Vagina (tissue), 2 donors: ENCODE measurements around the gene SUN5.

Source experiments
- CTCF ChIP-seq, 3 experiments: fragments of 450-650 bp in 2 of 3; fragments of 200-600 bp in 1 of 3; sonication (generic) in 1 of 3; IDR thresholded peaks; one replicate each; pipeline ENCODE4 v1.5.1; 2017 to 2019; ENCODE audit warnings: antibody characterized with exemption in 3 of 3, mild to moderate bottlenecking in 2 of 3, moderate library complexity in 2 of 3
- POLR2A ChIP-seq, 2 donors: fragments of 450-650 bp; IDR thresholded peaks; one replicate each; pipeline ENCODE4 v1.6.1; 2017; ENCODE audit warnings: antibody characterized with exemption in 2 of 2, mild to moderate bottlenecking in 2 of 2, moderate library complexity in 2 of 2

- TF ChIP-seq CTCF (IDR thresholded peaks at IDR 0.05): no peak
- TF ChIP-seq POLR2A (IDR thresholded peaks at IDR 0.05): no peak
These were observed 38.2 kb upstream of the SUN5 start for GRCh38 chr20:33042430-33042829.
